HepG2 (cell line): ENCODE results near the gene TMEM116. TPM values are rescaled to one million over a fixed set of nuclear protein-coding genes. Genes with fewer than 3 reads are reported as not detected.

Experiments used
- ATF7 ChIP-seq, 2 experiments: fragments of 450-650 bp in 1 of 2; sonication (generic) in 1 of 2; formaldehyde crosslinking in 1 of 2; IDR thresholded peaks; 2 replicates each; pipeline versions ENCODE4 v1.4.0 to v1.6.1; 2016 to 2020; ENCODE audit warnings: antibody characterized with exemption in 1 of 2, mild to moderate bottlenecking in 1 of 2, missing genetic modification reagents in 1 of 2
- CBX2 ChIP-seq, 2 experiments: fragments of 200-600 bp in 1 of 2; sonication (generic); formaldehyde crosslinking in 1 of 2; IDR thresholded peaks; 2 replicates each; pipeline versions ENCODE4 v1.7.0 to v1.8.1; 2018 to 2022; ENCODE audit warnings: low read depth in 2 of 2, low read length in 1 of 2, mild to moderate bottlenecking in 1 of 2, missing genetic modification reagents in 1 of 2
- CEBPG ChIP-seq: IDR thresholded peaks from 2 replicates; pipeline ENCODE4 v1.6.1; 2016
- GATAD1 ChIP-seq: IDR thresholded peaks from 2 replicates; pipeline ENCODE4 v1.6.1; 2016; ENCODE audit warnings: missing genetic modification reagents, missing compliant biosample characterization
- HOXA7 ChIP-seq: sonication (generic); formaldehyde crosslinking; IDR thresholded peaks from 2 replicates; pipeline ENCODE4 v1.8.1; 2022; ENCODE audit warnings: mild to moderate bottlenecking, missing genetic modification reagents, moderate library complexity
- KLF9 ChIP-seq: IDR thresholded peaks from 2 replicates; pipeline ENCODE4 v1.6.1; 2016; ENCODE audit warnings: low read depth
- MAZ ChIP-seq, 2 experiments: sonication (generic) in 1 of 2; formaldehyde crosslinking in 1 of 2; IDR thresholded peaks; 2 replicates each; pipeline versions ENCODE4 v1.5.0 to v1.6.1; 2012 to 2020; ENCODE audit warnings: low read depth in 2 of 2, mild to moderate bottlenecking in 2 of 2, borderline replicate concordance in 1 of 2, improper control_type of control experiment in 1 of 2, low read length in 1 of 2, missing genetic modification reagents in 1 of 2, moderate library complexity in 1 of 2
- SIN3B ChIP-seq: fragments of 150-350 bp; IDR thresholded peaks from 2 replicates; pipeline ENCODE4 v1.6.1; 2014; ENCODE audit warnings: low read length
- SKI ChIP-seq: fragments of 450-650 bp; IDR thresholded peaks from one replicate; pipeline ENCODE4 v1.6.1; 2018; ENCODE audit warnings: mild to moderate bottlenecking; ENCODE audit not compliant: partially characterized antibody
- SSRP1 ChIP-seq: IDR thresholded peaks from 2 replicates; pipeline ENCODE4 v1.6.1; 2016; ENCODE audit warnings: control low read depth
- TEAD2 ChIP-seq: sonication (generic); formaldehyde crosslinking; IDR thresholded peaks from 2 replicates; pipeline ENCODE4 v1.9.0; 2021; ENCODE audit warnings: missing genetic modification reagents
- U2AF2 ChIP-seq: fragments of 200-400 bp; formaldehyde crosslinking; IDR thresholded peaks from 2 replicates; pipeline ENCODE4 v1.6.1; 2017; ENCODE audit warnings: low read depth, mild to moderate bottlenecking, low read length
- ZFP90 ChIP-seq: sonication (generic); formaldehyde crosslinking; IDR thresholded peaks from 2 replicates; pipeline ENCODE4 v1.8.0; 2022; ENCODE audit warnings: missing genetic modification reagents, mild to moderate bottlenecking, inconsistent platforms, borderline replicate concordance
- ZNF230 ChIP-seq: sonication (generic); formaldehyde crosslinking; IDR thresholded peaks from 2 replicates; pipeline ENCODE4 v1.4.0; 2020; ENCODE audit warnings: mild to moderate bottlenecking, missing genetic modification reagents
- ZNF30 ChIP-seq: sonication (generic); formaldehyde crosslinking; IDR thresholded peaks from 2 replicates; pipeline ENCODE4 v1.5.0; 2020; ENCODE audit warnings: mild to moderate bottlenecking, missing genetic modification reagents
- ZNF577 ChIP-seq: sonication (generic); formaldehyde crosslinking; IDR thresholded peaks from 2 replicates; pipeline ENCODE4 v1.4.0; 2020; ENCODE audit warnings: mild to moderate bottlenecking, low read depth, missing genetic modification reagents, borderline replicate concordance
- ZNF614 ChIP-seq: IDR thresholded peaks from 2 replicates; pipeline ENCODE4 v1.6.1; 2018; ENCODE audit warnings: missing biosample characterization, missing genetic modification reagents, inconsistent platforms, borderline replicate concordance
- ZNF878 ChIP-seq: sonication (generic); formaldehyde crosslinking; IDR thresholded peaks from 2 replicates; pipeline ENCODE4 v1.8.1; 2023; ENCODE audit warnings: mild to moderate bottlenecking, missing genetic modification reagents, moderate library complexity
- ZNF879 ChIP-seq: sonication (generic); formaldehyde crosslinking; IDR thresholded peaks from 2 replicates; pipeline ENCODE4 v1.8.1; 2023; ENCODE audit warnings: missing genetic modification reagents
- ZSCAN29 ChIP-seq: sonication (generic); formaldehyde crosslinking; conservative IDR thresholded peaks from 2 replicates; pipeline ENCODE4 v1.4.0; 2020; ENCODE audit warnings: mild to moderate bottlenecking, missing genetic modification reagents
- ZSCAN30 ChIP-seq: sonication (generic); formaldehyde crosslinking; IDR thresholded peaks from 2 replicates; pipeline ENCODE4 v1.5.0; 2020; ENCODE audit warnings: mild to moderate bottlenecking, missing genetic modification reagents
- ZZZ3 ChIP-seq: sonication (generic); formaldehyde crosslinking; IDR thresholded peaks from 2 replicates; pipeline ENCODE4 v1.4.0; 2020; ENCODE audit warnings: missing genetic modification reagents, mild to moderate bottlenecking, borderline replicate concordance
- polyA plus RNA-seq, 8 experiments: library from polyadenylated mRNA; depleted of rRNA in 3 of 8; stranded (reverse) in 7 of 8; unstranded in 1 of 8; fragments of >200 nt; fragmentation: Illumina TruSeq in 4 of 8; extraction: Trizol in 4 of 8; gene quantifications; 2 replicates each; pipeline versions ENCODE4 v1.2.1 to v1.2.3, GENCODE V29; 2011 to 2016; ENCODE audit warnings: low read depth in 4 of 8, missing spikeins in 1 of 8, mixed read lengths in 1 of 8; ENCODE audit not compliant: insufficient read depth in 1 of 8
- total RNA-seq, 5 experiments: library from RNA; depleted of rRNA; stranded (reverse); fragments of >200 nt; fragmentation: Illumina TruSeq; extraction: Trizol; gene quantifications; 2 replicates each; pipeline ENCODE4 v1.2.3, GENCODE V29; 2016; ENCODE audit warnings: low read depth in 1 of 5
- TF ChIP-seq, protein P1 (sequence below): sonication (generic); formaldehyde crosslinking; IDR thresholded peaks from 2 replicates; pipeline ENCODE4 v1.4.0; 2020; ENCODE audit warnings: missing genetic modification reagents
- TF ChIP-seq, protein P2 (sequence below): sonication (generic); formaldehyde crosslinking; IDR thresholded peaks from 2 replicates; pipeline ENCODE4 v1.8.0; 2023; ENCODE audit warnings: mild to moderate bottlenecking, missing genetic modification reagents
- TF ChIP-seq, protein P3 (sequence below): sonication (generic); formaldehyde crosslinking; IDR thresholded peaks from 2 replicates; pipeline ENCODE4 v1.8.0; 2022; ENCODE audit warnings: mild to moderate bottlenecking, missing genetic modification reagents, moderate library complexity

TMEM116 gene
- total and polyA plus RNA-seq, 2 of the 13 experiments (the other 11 are each of a cell fraction or from before 2014, with no cell fraction given) = 14.0 to 17.8 TPM

DNA sequence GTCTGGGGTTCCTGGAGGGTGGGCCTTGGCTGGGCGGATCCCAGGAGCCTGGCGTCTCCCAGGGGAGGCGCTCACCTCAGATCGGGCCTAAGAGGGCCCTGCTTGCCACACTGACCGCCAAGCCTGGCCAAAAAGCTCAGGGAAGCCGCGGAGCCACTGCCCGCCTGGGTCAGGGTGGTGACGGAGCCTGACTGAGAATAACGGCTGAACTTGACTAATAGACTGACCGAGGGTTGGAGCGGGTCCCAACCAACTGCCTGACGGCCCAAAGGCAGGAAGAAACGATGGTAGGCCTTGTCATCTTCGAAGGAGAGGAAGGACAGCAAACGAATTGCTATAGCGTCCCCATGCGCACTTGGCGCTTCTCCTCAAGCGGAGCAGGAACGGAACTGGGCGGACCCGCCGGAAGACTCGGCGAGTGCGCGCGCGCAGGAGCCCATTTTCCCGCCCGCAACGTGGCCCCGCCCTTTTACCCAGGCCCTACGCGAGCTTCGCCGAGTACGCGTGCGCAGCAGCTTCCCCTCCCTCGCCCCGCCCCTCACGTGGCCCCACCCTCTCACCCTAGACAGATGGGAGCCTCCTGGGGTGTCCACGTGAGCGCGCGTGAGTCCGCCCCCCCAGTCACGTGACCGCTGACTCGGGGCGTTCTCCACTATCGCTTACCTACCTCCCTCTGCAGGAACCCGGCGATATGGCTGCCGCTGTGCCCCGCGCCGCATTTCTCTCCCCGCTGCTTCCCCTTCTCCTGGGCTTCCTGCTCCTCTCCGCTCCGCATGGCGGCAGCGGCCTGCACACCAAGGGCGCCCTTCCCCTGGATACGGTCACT is at the start of gene TMEM116, which contains the start of gene ERP29 (continued):
- TF ChIP-seq CBX2 (IDR thresholded peaks at IDR 0.05; ENCODE audit: low read depth, low read length) = no peak
- no peak for TF ChIP-seq CBX2 (CRISPR knock-in tag; IDR thresholded peaks at IDR 0.05; ENCODE audit: low read depth)
- no peak for TF ChIP-seq ZNF230 (CRISPR knock-in tag)
- TF ChIP-seq ATF7 (IDR thresholded peaks at IDR 0.05) = no peak
- peak; percentile 69; the same call in 1 of the 2 replicates for TF ChIP-seq ATF7 (CRISPR knock-in tag; IDR thresholded peaks at IDR 0.05)
- TF ChIP-seq TEAD2 (CRISPR knock-in tag) = no peak
- TF ChIP-seq ZNF577 (CRISPR knock-in tag) = no peak
- no peak for TF ChIP-seq U2AF2
- TF ChIP-seq, protein P1, sequence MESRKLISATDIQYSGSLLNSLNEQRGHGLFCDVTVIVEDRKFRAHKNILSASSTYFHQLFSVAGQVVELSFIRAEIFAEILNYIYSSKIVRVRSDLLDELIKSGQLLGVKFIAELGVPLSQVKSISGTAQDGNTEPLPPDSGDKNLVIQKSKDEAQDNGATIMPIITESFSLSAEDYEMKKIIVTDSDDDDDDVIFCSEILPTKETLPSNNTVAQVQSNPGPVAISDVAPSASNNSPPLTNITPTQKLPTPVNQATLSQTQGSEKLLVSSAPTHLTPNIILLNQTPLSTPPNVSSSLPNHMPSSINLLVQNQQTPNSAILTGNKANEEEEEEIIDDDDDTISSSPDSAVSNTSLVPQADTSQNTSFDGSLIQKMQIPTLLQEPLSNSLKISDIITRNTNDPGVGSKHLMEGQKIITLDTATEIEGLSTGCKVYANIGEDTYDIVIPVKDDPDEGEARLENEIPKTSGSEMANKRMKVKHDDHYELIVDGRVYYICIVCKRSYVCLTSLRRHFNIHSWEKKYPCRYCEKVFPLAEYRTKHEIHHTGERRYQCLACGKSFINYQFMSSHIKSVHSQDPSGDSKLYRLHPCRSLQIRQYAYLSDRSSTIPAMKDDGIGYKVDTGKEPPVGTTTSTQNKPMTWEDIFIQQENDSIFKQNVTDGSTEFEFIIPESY (CRISPR knock-in tag) = no peak
- TF ChIP-seq, protein P2, sequence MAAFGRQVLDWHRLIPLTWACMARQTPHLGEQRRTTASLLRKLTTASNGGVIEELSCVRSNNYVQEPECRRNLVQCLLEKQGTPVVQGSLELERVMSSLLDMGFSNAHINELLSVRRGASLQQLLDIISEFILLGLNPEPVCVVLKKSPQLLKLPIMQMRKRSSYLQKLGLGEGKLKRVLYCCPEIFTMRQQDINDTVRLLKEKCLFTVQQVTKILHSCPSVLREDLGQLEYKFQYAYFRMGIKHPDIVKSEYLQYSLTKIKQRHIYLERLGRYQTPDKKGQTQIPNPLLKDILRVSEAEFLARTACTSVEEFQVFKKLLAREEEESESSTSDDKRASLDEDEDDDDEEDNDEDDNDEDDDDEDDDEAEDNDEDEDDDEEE (CRISPR knock-in tag) = peak; percentile 78; the same call in 1 of the 2 replicates
- TF ChIP-seq ZSCAN29 = peak; percentile 67; the same call in 1 of the 2 replicates
- no peak for TF ChIP-seq ZSCAN30 (CRISPR knock-in tag)
- no peak; the same call in none of the 2 replicates for TF ChIP-seq ZNF878 (CRISPR knock-in tag)
- peak; percentile 70 for TF ChIP-seq MAZ (IDR thresholded peaks at IDR 0.05; ENCODE audit: borderline replicate concordance, low read depth, low read length)
- TF ChIP-seq MAZ (CRISPR knock-in tag; IDR thresholded peaks at IDR 0.05; ENCODE audit: low read depth) = peak; percentile 79; the same call in 1 of the 2 replicates
- TF ChIP-seq, protein P3, sequence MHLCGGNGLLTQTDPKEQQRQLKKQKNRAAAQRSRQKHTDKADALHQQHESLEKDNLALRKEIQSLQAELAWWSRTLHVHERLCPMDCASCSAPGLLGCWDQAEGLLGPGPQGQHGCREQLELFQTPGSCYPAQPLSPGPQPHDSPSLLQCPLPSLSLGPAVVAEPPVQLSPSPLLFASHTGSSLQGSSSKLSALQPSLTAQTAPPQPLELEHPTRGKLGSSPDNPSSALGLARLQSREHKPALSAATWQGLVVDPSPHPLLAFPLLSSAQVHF (CRISPR knock-in tag) = peak; percentile 18; the same call in 1 of the 2 replicates
- TF ChIP-seq CEBPG = peak; percentile 2; the same call in 1 of the 2 replicates
- no peak for TF ChIP-seq SKI
- peak; percentile 25; the same call in 1 of the 2 replicates for TF ChIP-seq SIN3B
- peak; percentile 75; the same call in 1 of the 2 replicates for TF ChIP-seq ZNF614 (CRISPR knock-in tag)
- peak; percentile 84 for TF ChIP-seq GATAD1
- TF ChIP-seq ZNF30 = peak; percentile 64; the same call in 1 of the 2 replicates
- TF ChIP-seq SSRP1 (CRISPR knock-in tag) = no peak
- peak; percentile 76; the same call in 1 of the 2 replicates for TF ChIP-seq ZNF879 (CRISPR knock-in tag)
- peak; percentile 58 for TF ChIP-seq KLF9 (CRISPR knock-in tag)
- no peak; the same call in 1 of the 2 replicates for TF ChIP-seq ZFP90 (CRISPR knock-in tag)
- TF ChIP-seq ZZZ3 (CRISPR knock-in tag) = no peak; the same call in 1 of the 2 replicates
- TF ChIP-seq HOXA7 = no peak
